Skeletal muscle tissue (tissue), 4 donors: ENCODE results near the gene MRTFB. TPM values are rescaled to one million over a fixed set of nuclear protein-coding genes. Genes with fewer than 3 reads are reported as not detected.

Experiments
- H3K27ac ChIP-seq: one replicate; pipeline ENCODE4 v1.7.0; 2013; ENCODE audit warnings: mild to moderate bottlenecking, low read depth, low read length, inconsistent platforms
- H3K27me3 ChIP-seq, 3 donors: one replicate each; pipeline ENCODE4 v1.7.0; 2013; ENCODE audit warnings: low read length in 3 of 3; ENCODE audit not compliant: control insufficient read depth in 3 of 3, insufficient read depth in 3 of 3
- H3K36me3 ChIP-seq, 3 donors: one replicate each; pipeline ENCODE4 v1.7.0; 2013; ENCODE audit warnings: low read length in 3 of 3; ENCODE audit not compliant: control insufficient read depth in 3 of 3, insufficient read depth in 3 of 3
- H3K4me1 ChIP-seq, 3 donors: one replicate each; pipeline ENCODE4 v1.7.0; 2013; ENCODE audit warnings: low read length in 3 of 3, mild to moderate bottlenecking in 3 of 3; ENCODE audit not compliant: control insufficient read depth in 3 of 3, insufficient read depth in 3 of 3
- H3K4me3 ChIP-seq, 3 donors: one replicate each; pipeline ENCODE4 v1.7.0; 2013; ENCODE audit warnings: low read length in 3 of 3
- H3K9ac ChIP-seq, 3 donors: one replicate each; pipeline ENCODE4 v1.7.0; 2013; ENCODE audit warnings: low read length in 3 of 3, mild to moderate bottlenecking in 3 of 3, moderate library complexity in 2 of 3, low read depth in 1 of 3
- H3K9me3 ChIP-seq, 3 donors: one replicate each; pipeline ENCODE4 v1.7.0; 2013; ENCODE audit warnings: low read length in 3 of 3; ENCODE audit not compliant: control insufficient read depth in 3 of 3
- total RNA-seq: library from RNA; depleted of rRNA; stranded (reverse); fragments of >200 nt; gene quantifications from one replicate; pipeline ENCODE4 v1.2.3, GENCODE V29; 2014
- donor health status: Osteomylitis.

The MRTFB gene
- total RNA-seq, 1 donor from 2014 or later, result 13.0 TPM

DNA sequence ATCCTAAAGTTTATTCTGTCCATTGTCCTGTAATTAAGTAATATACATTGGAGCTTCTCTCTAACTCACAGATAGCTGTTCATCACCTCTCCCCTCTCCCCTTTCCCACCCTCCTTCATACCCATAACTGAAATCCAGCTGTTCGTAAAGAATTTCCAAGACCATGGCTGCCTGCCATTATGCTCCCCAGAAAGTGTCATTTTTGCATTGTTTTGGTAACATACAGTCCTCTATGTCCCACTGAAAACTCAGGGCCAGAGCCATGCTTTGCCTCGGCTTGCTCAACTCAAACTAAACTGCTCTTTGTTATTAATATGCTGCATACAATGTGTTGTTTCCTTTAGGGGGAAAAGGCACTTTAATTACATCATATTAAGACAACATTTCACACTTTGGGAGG lies 132.0 kb downstream of the MRTFB start:
- Histone ChIP-seq H3K27ac (no peak overlapping the region), H3K4me3 (no peak overlapping the region), H3K9ac (no peak overlapping the region), H3K4me1 (peaks cover 2 to 9% (median 9%) of the 10 kb centered on the region in 3 donors), H3K27me3 (no peaks in the 10 kb centered on the region), H3K36me3 (no peaks in the 10 kb centered on the region), H3K9me3 (no peaks in the 10 kb centered on the region)

DNA sequence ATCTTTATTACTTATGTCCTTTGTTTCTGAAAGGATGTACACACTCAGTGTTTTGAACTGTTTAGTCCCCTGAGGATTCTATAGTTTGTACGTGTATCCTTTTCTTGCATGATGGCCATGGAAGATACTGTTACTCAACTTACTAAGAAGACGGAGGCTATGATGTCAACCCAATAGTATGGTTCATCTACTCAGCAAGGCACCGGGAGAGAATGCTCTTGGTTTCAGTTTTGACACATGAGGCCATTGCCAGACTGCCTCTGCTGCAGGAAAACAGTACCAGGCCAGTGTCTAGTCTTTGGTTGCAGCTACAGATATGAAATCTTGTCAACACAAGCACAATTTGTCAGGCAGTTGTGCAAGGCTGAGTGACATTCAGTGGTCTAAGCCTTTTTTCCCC lies 134.5 kb downstream of the MRTFB start:
- H3K4me1 ChIP-seq, result peaks cover 0 to 3% (median 2%) of the 10 kb centered on the region in 3 donors
- no peak overlapping the region for H3K4me3 ChIP-seq
- H3K27ac ChIP-seq, result no peak overlapping the region
- H3K9ac ChIP-seq, result no peak overlapping the region
- no peaks in the 10 kb centered on the region for H3K9me3 ChIP-seq
- no peaks in the 10 kb centered on the region for H3K36me3 ChIP-seq
- H3K27me3 ChIP-seq, result no peaks in the 10 kb centered on the region

GRCh38 chr16:14211856-14212543 lies 140.9 kb downstream of the MRTFB start:
- peaks cover 4 to 16% (median 14%) of the 10 kb centered on the region in 3 donors for H3K36me3 ChIP-seq
- H3K27me3 ChIP-seq, result no peaks in the 10 kb centered on the region
- H3K9ac ChIP-seq, result no peak overlapping the region
- H3K9me3 ChIP-seq, result no peaks in the 10 kb centered on the region
- no peak overlapping the region for H3K27ac ChIP-seq
- no peaks in the 10 kb centered on the region for H3K4me1 ChIP-seq
- H3K4me3 ChIP-seq, result no peak overlapping the region

DNA sequence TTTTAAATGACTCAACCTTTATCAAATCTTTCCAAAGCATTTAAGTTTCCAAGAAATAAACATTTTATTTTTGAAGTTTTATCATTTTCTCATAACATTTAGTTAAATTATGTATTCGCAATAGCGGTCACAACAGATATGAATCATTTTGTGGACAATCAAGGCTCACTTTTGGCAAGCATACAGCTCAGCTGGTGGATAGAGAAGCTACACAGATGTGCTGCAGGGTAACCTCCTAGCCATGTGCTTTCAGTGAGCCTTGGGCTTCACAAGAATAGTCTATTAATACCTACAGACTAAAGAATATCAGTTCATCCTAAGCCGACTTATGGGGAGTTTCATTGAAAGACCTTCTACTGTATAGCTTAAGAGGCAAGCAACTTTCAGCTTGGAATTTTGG lies 144.8 kb downstream of the MRTFB start:
- peaks cover 17 to 38% (median 30%) of the 10 kb centered on the region in 3 donors for H3K36me3 ChIP-seq
- H3K4me3 ChIP-seq, result no peak overlapping the region
- no peaks in the 10 kb centered on the region for H3K4me1 ChIP-seq

GRCh38 chr16:14219983-14220382 lies 148.9 kb downstream of the MRTFB start:
- no peak overlapping the region for H3K9ac ChIP-seq
- H3K27ac ChIP-seq, result no peak overlapping the region
- peaks cover 17 to 41% (median 33%) of the 10 kb centered on the region in 3 donors for H3K36me3 ChIP-seq

More for the DNA sequence above, 144.8 kb downstream of the MRTFB start:
- H3K9ac ChIP-seq, result no peak overlapping the region
- no peak overlapping the region for H3K27ac ChIP-seq
- H3K27me3 ChIP-seq, result no peaks in the 10 kb centered on the region
- no peaks in the 10 kb centered on the region for H3K9me3 ChIP-seq

DNA sequence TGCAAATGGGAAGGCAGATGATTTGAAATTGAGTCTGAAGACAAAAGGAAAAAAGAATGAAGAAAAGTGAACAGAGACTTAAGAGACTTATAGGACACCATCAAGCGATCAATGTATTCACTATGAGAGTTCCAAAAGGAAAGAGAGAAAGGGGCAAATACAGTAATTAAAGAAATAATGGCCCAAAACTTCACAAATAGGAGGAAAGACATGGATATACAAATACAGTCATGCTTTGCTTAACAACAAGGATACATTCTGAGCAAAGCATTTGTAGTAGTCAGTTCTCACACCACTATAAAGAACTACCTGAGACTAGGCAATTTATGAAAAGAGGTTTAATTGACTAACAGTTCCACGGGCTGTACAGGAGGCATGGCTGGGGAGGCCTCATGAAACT lies 152.5 kb downstream of the MRTFB start:
- Histone ChIP-seq H3K27ac (no peak overlapping the region), H3K9ac (no peak overlapping the region), H3K4me3 (no peak overlapping the region), H3K4me1 (no peaks in the 10 kb centered on the region), H3K27me3 (no peaks in the 10 kb centered on the region), H3K36me3 (peaks cover 9 to 37% (median 29%) of the 10 kb centered on the region in 3 donors), H3K9me3 (no peaks in the 10 kb centered on the region)

More at GRCh38 chr16:14219983-14220382, 148.9 kb downstream of the MRTFB start:
- no peaks in the 10 kb centered on the region for H3K27me3 ChIP-seq
- no peaks in the 10 kb centered on the region for H3K4me1 ChIP-seq
- no peaks in the 10 kb centered on the region for H3K9me3 ChIP-seq
- H3K4me3 ChIP-seq, result no peak overlapping the region

- H3K9ac ChIP-seq, result no peak overlapping the region
- no peaks in the 10 kb centered on the region for H3K9me3 ChIP-seq
- H3K36me3 ChIP-seq, result peaks cover 5 to 23% (median 15%) of the 10 kb centered on the region in 3 donors
- H3K27ac ChIP-seq, result no peak overlapping the region
- no peaks in the 10 kb centered on the region for H3K4me1 ChIP-seq
- H3K27me3 ChIP-seq, result no peaks in the 10 kb centered on the region
- H3K4me3 ChIP-seq, result no peak overlapping the region
Measured at GRCh38 chr16:14225457-14225856, 154.3 kb downstream of the MRTFB start.

GRCh38 chr16:14232106-14232864 lies 161.2 kb downstream of the MRTFB start:
- Histone ChIP-seq H3K9me3 (no peaks in the 10 kb centered on the region), H3K27me3 (no peaks in the 10 kb centered on the region), H3K27ac (no peak overlapping the region), H3K36me3 (peaks cover 22 to 45% (median 35%) of the 10 kb centered on the region in 3 donors), H3K9ac (no peak overlapping the region), H3K4me1 (no peaks in the 10 kb centered on the region), H3K4me3 (no peak overlapping the region)

GRCh38 chr16:14236401-14236800 lies 165.3 kb downstream of the MRTFB start:
- no peak overlapping the region for H3K9ac ChIP-seq
- H3K4me3 ChIP-seq, result no peak overlapping the region
- no peaks in the 10 kb centered on the region for H3K27me3 ChIP-seq
- no peaks in the 10 kb centered on the region for H3K9me3 ChIP-seq
- no peak overlapping the region for H3K27ac ChIP-seq
- H3K4me1 ChIP-seq, result peaks cover 0 to under 1% (median 0%) of the 10 kb centered on the region in 3 donors
- peaks cover 36 to 62% (median 59%) of the 10 kb centered on the region in 3 donors for H3K36me3 ChIP-seq

- H3K27ac ChIP-seq, result no peak overlapping the region
- H3K4me1 ChIP-seq, result peaks cover 0 to 3% (median 0%) of the 10 kb centered on the region in 3 donors
- no peak overlapping the region for H3K9ac ChIP-seq
- no peaks in the 10 kb centered on the region for H3K27me3 ChIP-seq
- H3K4me3 ChIP-seq, result no peak overlapping the region
- H3K9me3 ChIP-seq, result no peaks in the 10 kb centered on the region
- peaks cover 39 to 59% (median 54%) of the 10 kb centered on the region in 3 donors for H3K36me3 ChIP-seq
Measured at GRCh38 chr16:14238756-14239155, 167.6 kb downstream of the MRTFB start.
